Measurements from ENCODE around the gene ITIH2. TPM values are rescaled to one million over a fixed set of nuclear protein-coding genes. Genes with fewer than 3 reads are reported as not detected.

ITIH2 gene
- total and polyA plus RNA-seq, 2 of the 8 experiments (the other 6 are each of a cell fraction or from before 2014, with no cell fraction given), result not detected

- Histone ChIP-seq H2AFZ (ENCODE audit: low read length) (no peak overlapping the region), H3K23me2 (ENCODE audit: low read depth, low read length) (no peaks in the 10 kb centered on the region), H3K36me3 (ENCODE audit: control insufficient read depth in 2 of 4, insufficient read depth in 4 of 4, low read length in 3 of 4) (peaks cover 0 to 65% (median 33%) of the 10 kb centered on the region in 4 experiments), H3K56ac (replicated peaks; ENCODE audit: insufficient read length, low read depth, low read length) (no peak overlapping the region), H3K18ac (ENCODE audit: extremely low read depth, low read length) (no peak overlapping the region), H4K91ac (replicated peaks; ENCODE audit: insufficient read length, low read length) (no peak overlapping the region), H3K27me3 (replicated peaks in 1 of 4; ENCODE audit: control insufficient read depth in 3 of 4, extremely low read depth in 1 of 4, insufficient read depth in 3 of 4, low read length in 3 of 4) (no peaks in the 10 kb centered on the region), H3K27ac (ENCODE audit: low read depth, low read length) (no peak overlapping the region), H3K79me2 (ENCODE audit: control insufficient read depth in 1 of 2, insufficient read depth in 2 of 2, low read length in 2 of 2) (no peaks in the 10 kb centered on the region), H3K4me3 (ENCODE audit: extremely low read depth in 1 of 4, insufficient read depth in 2 of 4, low read depth in 3 of 4, low read length in 4 of 4) (no peak overlapping the region), H2AK5ac (ENCODE audit: low read depth, low read length) (no peak overlapping the region), H3K9me3 (ENCODE audit: insufficient read depth in 2 of 2, low read depth in 1 of 2, low read length in 1 of 2) (no peaks in the 10 kb centered on the region), H3K4ac (replicated peaks; ENCODE audit: insufficient read length, low read depth, low read length) (no peak overlapping the region), H3K4me2 (ENCODE audit: insufficient read depth in 1 of 2, low read depth in 2 of 2, low read length in 2 of 2) (no peak overlapping the region), H3K79me1 (ENCODE audit: low read depth, low read length) (no peaks in the 10 kb centered on the region), H3K4me1 (replicated peaks in 1 of 4; ENCODE audit: control insufficient read depth in 3 of 4, insufficient read depth in 4 of 4, low read length in 3 of 4) (no peaks in the 10 kb centered on the region), H2BK5ac (ENCODE audit: low read depth, low read length) (no peak overlapping the region), H3K9ac (replicated peaks in 1 of 4; ENCODE audit: extremely low read depth in 1 of 4, low read depth in 3 of 4, low read length in 3 of 4) (no peak overlapping the region), H2BK15ac (ENCODE audit: low read length) (no peak overlapping the region), H2BK12ac (ENCODE audit: low read depth, low read length) (no peak overlapping the region), H2BK20ac (ENCODE audit: low read length) (no peak overlapping the region), H3K14ac (ENCODE audit: insufficient read length) (no peak overlapping the region), H3K23ac (ENCODE audit: insufficient read length) (no peak overlapping the region), H2BK120ac (replicated peaks; ENCODE audit: low read depth, low read length) (no peak overlapping the region), H4K8ac (ENCODE audit: extremely low read depth, insufficient read depth, low read length) (no peak overlapping the region), H4K20me1 (replicated peaks in 1 of 2; ENCODE audit: control insufficient read depth in 1 of 2, insufficient read depth in 2 of 2, low read length in 2 of 2) (no peaks in the 10 kb centered on the region), H4K5ac (ENCODE audit: insufficient read length, low read depth, low read length) (no peak overlapping the region)
- FAIRE-seq (no peak), DNase-seq (ENCODE audit: low read depth in 1 of 2, low spot score in 2 of 2) (no peak)
- WGBS, 2 experiments (ENCODE audit: extremely low coverage in 1 of 2, insufficient coverage in 1 of 2, insufficient read length in 1 of 2, insufficient replicate concordance in 2 of 2, low coverage in 1 of 2, low lambda C conversion rate in 2 of 2, missing lambda C conversion rate in 1 of 2), result 90% methylated on average over 10 of the region's 10 CpGs; no CpG with 5 or more reads in 1 of the 2 experiments
- ChIA-PET CTCF (ENCODE audit: partially characterized antibody) (no interaction called here), POLR2A (ENCODE audit: partially characterized antibody) (no interaction called here)
- no peak for TF ChIP-seq TCF12 (IDR thresholded peaks at IDR 0.05; ENCODE audit: low read depth, low read length)
- TF ChIP-seq SRF (IDR thresholded peaks at IDR 0.05; ENCODE audit: low read depth, low read length), result no peak
- TF ChIP-seq RFX5 (IDR thresholded peaks at IDR 0.05; ENCODE audit: borderline replicate concordance, low read depth, low read length), result no peak
- TF ChIP-seq, protein P1, sequence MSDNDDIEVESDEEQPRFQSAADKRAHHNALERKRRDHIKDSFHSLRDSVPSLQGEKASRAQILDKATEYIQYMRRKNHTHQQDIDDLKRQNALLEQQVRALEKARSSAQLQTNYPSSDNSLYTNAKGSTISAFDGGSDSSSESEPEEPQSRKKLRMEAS (IDR thresholded peaks at IDR 0.05), result no peak
- TF ChIP-seq, protein P2, sequence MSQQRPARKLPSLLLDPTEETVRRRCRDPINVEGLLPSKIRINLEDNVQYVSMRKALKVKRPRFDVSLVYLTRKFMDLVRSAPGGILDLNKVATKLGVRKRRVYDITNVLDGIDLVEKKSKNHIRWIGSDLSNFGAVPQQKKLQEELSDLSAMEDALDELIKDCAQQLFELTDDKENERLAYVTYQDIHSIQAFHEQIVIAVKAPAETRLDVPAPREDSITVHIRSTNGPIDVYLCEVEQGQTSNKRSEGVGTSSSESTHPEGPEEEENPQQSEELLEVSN (IDR thresholded peaks at IDR 0.05), result no peak
- no peak for TF ChIP-seq KDM4A (IDR thresholded peaks at IDR 0.05; ENCODE audit: low read depth, low read length, severe bottlenecking)
Observed at GRCh38 chr10:7767209-7767608, 64.1 kb downstream of the ITIH2 start.

Measured in H1 (cell line).